ENCODE measurements around the gene ACY1.

The ACY1 gene

DNA sequence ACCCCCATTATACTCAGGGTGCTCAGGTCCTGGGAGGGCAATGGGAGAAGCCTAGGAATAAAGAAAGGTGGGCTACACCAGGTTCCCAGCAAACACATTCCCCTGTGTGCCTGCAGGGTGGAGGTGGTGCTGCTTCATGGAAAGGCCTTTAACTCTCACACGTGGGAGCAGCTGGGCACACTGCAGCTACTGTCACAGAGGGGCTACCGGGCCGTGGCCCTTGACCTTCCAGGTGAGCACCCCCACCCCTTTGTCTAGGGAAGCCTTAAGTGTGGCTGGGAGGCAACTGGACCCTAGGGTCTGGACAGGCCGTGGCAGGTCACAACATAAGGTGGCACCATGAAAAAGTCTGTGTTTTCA, 5.2 kb upstream of the ACY1 start:
- no peak for DNase-seq
- TF ChIP-seq, protein P1, sequence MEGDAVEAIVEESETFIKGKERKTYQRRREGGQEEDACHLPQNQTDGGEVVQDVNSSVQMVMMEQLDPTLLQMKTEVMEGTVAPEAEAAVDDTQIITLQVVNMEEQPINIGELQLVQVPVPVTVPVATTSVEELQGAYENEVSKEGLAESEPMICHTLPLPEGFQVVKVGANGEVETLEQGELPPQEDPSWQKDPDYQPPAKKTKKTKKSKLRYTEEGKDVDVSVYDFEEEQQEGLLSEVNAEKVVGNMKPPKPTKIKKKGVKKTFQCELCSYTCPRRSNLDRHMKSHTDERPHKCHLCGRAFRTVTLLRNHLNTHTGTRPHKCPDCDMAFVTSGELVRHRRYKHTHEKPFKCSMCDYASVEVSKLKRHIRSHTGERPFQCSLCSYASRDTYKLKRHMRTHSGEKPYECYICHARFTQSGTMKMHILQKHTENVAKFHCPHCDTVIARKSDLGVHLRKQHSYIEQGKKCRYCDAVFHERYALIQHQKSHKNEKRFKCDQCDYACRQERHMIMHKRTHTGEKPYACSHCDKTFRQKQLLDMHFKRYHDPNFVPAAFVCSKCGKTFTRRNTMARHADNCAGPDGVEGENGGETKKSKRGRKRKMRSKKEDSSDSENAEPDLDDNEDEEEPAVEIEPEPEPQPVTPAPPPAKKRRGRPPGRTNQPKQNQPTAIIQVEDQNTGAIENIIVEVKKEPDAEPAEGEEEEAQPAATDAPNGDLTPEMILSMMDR (IDR thresholded peaks at IDR 0.05; ENCODE audit: low read depth, low read length), result no peak
- no peak overlapping the region for H3K4me3 ChIP-seq (ENCODE audit: low read depth, low read length)
- no peaks in the 10 kb centered on the region for H3K36me3 ChIP-seq
- H3K9me3 ChIP-seq, result no peaks in the 10 kb centered on the region
- no peaks in the 10 kb centered on the region for H3K27me3 ChIP-seq
- H3K4me1 ChIP-seq, result peaks cover 8% of the 10 kb centered on the region

DNA sequence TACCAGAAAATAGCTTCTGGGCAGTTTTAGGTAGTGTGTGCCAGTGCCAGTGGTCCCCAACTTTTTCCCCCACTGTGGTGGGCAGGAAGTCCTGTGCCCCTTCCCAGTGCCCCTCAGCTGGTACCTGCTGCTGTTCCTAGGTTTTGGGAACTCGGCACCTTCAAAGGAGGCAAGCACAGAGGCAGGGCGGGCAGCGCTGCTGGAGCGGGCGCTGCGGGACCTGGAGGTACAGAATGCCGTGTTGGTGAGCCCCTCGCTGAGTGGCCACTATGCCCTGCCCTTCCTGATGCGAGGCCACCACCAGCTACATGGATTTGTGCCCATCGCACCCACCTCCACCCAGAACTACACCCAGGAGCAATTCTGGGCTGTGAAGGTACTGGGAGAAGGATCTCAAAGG, 3.1 kb upstream of the ACY1 start:
- H3K27me3 ChIP-seq, result no peaks in the 10 kb centered on the region
- TF ChIP-seq, protein P1 (IDR thresholded peaks at IDR 0.05; ENCODE audit: low read depth, low read length), result no peak
- no peaks in the 10 kb centered on the region for H3K9me3 ChIP-seq
- no peak overlapping the region for H3K4me3 ChIP-seq (ENCODE audit: low read depth, low read length)
- H3K4me1 ChIP-seq, result no peaks in the 10 kb centered on the region; the same call in 1 of the 2 replicates
- no peaks in the 10 kb centered on the region for H3K36me3 ChIP-seq
- no peak for DNase-seq

DNA sequence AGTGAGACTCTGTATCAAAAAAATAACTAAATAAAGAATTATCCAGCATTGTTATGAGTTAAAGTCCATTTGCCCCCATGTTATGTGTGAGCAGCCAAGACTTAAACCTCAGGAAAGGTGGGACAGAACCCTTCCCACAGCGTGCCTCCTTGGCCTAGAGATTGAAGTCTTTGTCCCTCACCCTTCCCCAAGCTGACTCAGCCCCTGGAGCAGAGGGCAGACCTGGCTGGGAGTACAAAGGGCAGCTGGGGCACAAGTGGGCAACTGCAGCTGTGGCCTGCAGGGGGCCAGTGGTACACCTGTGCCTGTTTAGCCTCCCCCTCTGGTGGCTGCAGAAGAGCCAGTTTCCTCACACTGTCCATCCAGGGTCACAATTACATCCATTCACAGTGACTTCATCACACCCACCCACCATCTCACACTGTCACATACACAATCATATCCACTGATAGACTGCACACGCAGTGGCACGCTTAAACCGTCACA, 940 bp upstream of the ACY1 start:
- H3K9me3 ChIP-seq, result no peaks in the 10 kb centered on the region
- peak; percentile 40 for DNase-seq
- no peaks in the 10 kb centered on the region for H3K27me3 ChIP-seq
- H3K4me1 ChIP-seq, result no peaks in the 10 kb centered on the region
- TF ChIP-seq, protein P1 (IDR thresholded peaks at IDR 0.05; ENCODE audit: low read depth, low read length), result peak; percentile 60
- peak overlapping the region; percentile 59 for H3K4me3 ChIP-seq (ENCODE audit: low read depth, low read length)
- no peaks in the 10 kb centered on the region for H3K36me3 ChIP-seq

DNA sequence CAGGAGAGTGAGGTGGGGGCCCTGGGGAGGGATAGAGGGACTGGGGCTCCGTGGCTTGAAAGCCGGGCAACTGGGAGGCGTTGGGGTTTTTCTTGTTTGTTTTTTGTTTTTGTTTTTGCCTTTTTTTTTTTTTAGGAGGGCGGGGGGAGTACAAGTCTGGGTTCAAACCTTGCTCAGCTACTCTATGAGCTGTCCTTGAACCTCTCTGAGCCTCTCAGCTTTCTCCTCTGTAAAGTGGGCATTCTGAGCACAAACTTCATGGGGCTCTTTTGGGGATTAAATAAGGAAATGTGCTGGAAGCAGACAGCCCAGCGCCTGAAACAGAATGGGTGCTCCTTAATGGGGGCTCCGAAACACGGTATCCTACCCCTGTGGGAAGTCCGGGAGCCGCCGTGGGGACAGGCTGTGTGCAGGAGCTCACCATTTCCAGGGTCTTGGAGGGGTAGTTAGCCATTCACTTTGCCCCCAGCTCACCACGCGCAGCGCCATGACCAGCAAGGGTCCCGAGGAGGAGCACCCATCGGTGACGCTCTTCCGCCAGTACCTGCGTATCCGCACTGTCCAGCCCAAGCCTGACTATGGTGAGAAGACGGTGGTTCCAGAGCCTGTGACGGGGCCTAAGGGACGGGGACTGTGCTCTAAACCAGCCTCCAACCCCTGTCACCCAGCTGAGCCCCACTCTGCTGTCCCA, 388 bp downstream of the ACY1 start:
- no peaks in the 10 kb centered on the region for H3K4me1 ChIP-seq

DNA sequence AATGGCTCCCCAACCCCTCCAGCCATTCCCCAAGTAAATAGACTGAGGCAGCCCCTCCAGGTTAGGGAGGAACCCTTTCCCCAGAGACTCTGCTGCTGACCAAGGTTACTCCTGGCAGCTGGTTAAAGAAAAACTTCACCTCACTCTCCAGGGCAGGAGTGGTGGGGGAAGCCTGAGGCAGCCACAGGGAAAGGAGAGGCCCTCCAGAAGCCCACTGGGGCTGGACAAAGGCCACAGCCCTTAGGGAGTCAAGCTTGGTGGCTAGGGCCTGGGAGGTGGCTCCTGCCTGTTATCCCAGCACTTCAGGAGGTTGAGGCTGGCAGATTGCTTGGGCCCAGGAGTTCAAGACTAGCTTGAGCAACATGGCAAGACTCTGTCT, 923 bp downstream of the ACY1 start:
- H3K36me3 ChIP-seq, result no peaks in the 10 kb centered on the region
- H3K4me1 ChIP-seq, result no peaks in the 10 kb centered on the region
- no peaks in the 10 kb centered on the region for H3K9me3 ChIP-seq
- no peaks in the 10 kb centered on the region for H3K27me3 ChIP-seq
- TF ChIP-seq, protein P1 (IDR thresholded peaks at IDR 0.05; ENCODE audit: low read depth, low read length), result no peak
- DNase-seq, result no peak
- no peak overlapping the region for H3K4me3 ChIP-seq (ENCODE audit: low read depth, low read length)

More for the DNA sequence above, 388 bp downstream of the ACY1 start:
- TF ChIP-seq, protein P1 (IDR thresholded peaks at IDR 0.05; ENCODE audit: low read depth, low read length), result no peak
- no peaks in the 10 kb centered on the region for H3K36me3 ChIP-seq
- no peaks in the 10 kb centered on the region for H3K27me3 ChIP-seq
- DNase-seq, result no peak
- no peaks in the 10 kb centered on the region for H3K9me3 ChIP-seq
- peak overlapping the region; percentile 59 for H3K4me3 ChIP-seq (ENCODE audit: low read depth, low read length)

DNA sequence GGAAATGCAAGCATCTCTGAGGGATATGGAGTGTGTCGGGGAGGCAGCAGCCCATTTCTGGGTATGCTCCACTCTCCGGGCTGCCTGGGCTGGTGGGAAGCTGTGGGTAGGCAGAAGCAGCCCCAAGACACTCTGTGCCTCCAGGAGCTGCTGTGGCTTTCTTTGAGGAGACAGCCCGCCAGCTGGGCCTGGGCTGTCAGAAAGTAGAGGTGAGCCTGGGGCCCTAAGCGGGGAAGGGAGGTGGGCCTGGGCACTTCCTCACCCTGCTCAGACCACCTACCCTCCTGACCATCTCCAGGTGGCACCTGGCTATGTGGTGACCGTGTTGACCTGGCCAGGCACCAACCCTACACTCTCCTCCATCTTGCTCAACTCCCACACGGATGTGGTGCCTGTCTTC, 1.7 kb downstream of the ACY1 start:
- Histone ChIP-seq H3K27me3 (no peaks in the 10 kb centered on the region), H3K9me3 (no peaks in the 10 kb centered on the region), H3K36me3 (no peaks in the 10 kb centered on the region), H3K4me3 (ENCODE audit: low read depth, low read length) (no peak overlapping the region), H3K4me1 (no peaks in the 10 kb centered on the region)
- TF ChIP-seq, protein P1 (IDR thresholded peaks at IDR 0.05; ENCODE audit: low read depth, low read length), result no peak
- no peak for DNase-seq
